HFF-Myc (cell line): Measurements from ENCODE around the gene SPEF1.

ENCODE experiments used
- DNase-seq: peaks from one replicate; pipeline ENCODE4 v3.0.0-alpha.2; 2011; ENCODE audit warnings: low read depth; ENCODE audit errors: extremely low read depth
- H3K4me3 ChIP-seq: replicated peaks from 2 replicates; pipeline ENCODE4 v1.5.1; 2011; ENCODE audit warnings: low read depth, mild to moderate bottlenecking, control low read depth, low read length
- CTCF ChIP-seq: IDR thresholded peaks from 2 replicates; pipeline ENCODE4 v1.5.1; 2012; ENCODE audit warnings: mild to moderate bottlenecking, low read depth, low read length, control low read depth; ENCODE audit errors: missing control alignments

The SPEF1 gene

GRCh38 chr20:3820901-3821727 lies 39.9 kb upstream of the SPEF1 start:
- TF ChIP-seq CTCF: no peak
- H3K4me3 ChIP-seq: peak overlapping the region; percentile 75
- no peak for DNase-seq

GRCh38 chr20:3820048-3820900 lies 39.0 kb upstream of the SPEF1 start, which contains the start of gene AP5S1:
TSS of gene AP5S1 (plus strand) at chr20:3820547. CDS start at chr20:3822118, 1,571 bp downstream.
- H3K4me3 ChIP-seq: peak within 1 kb of the TSS; percentile 75
- peak; percentile 91 for TF ChIP-seq CTCF
- DNase-seq: peak; percentile 82

- no peak for TF ChIP-seq CTCF
- H3K4me3 ChIP-seq: peak overlapping the region; percentile 75
- DNase-seq: no peak
These were observed 38.3 kb upstream of the SPEF1 start for GRCh38 chr20:3819411-3820047.

GRCh38 chr20:3818155-3819151 lies 37.2 kb upstream of the SPEF1 start:
- TF ChIP-seq CTCF: peak; percentile 79
- H3K4me3 ChIP-seq: no peak overlapping the region
- peak; percentile 85 for DNase-seq

- no peak for TF ChIP-seq CTCF
These were observed 34.6 kb upstream of the SPEF1 start for GRCh38 chr20:3815703-3816315.

More at GRCh38 chr20:3815703-3816315, 34.6 kb upstream of the SPEF1 start:
- no peak overlapping the region for H3K4me3 ChIP-seq
- no peak for DNase-seq
